H1 (cell line): ENCODE results near the gene GALNTL6. TPM values are rescaled to one million over a fixed set of nuclear protein-coding genes. Genes with fewer than 3 reads are reported as not detected.

Experiments
- CTCF ChIA-PET: fragments of 300-600 bp; sonication (Branson Sonifier 250); formaldehyde crosslinking; loops from one replicate; lab custom pipeline; 2021; ENCODE audit not compliant: partially characterized antibody; lab: Charles Lee
- POLR2A ChIA-PET: fragments of 300-600 bp; sonication (Branson Sonifier 250); formaldehyde crosslinking; loops from one replicate; lab custom pipeline; 2021; ENCODE audit warnings: inconsistent platforms; ENCODE audit not compliant: partially characterized antibody; lab: Charles Lee
- DNase-seq, 2 experiments: peaks; one replicate each; pipeline versions ENCODE4 v3.0.0 to v3.0.0-alpha.2; 2010 to 2022; ENCODE audit warnings: low spot score in 2 of 2, low read depth in 1 of 2, mixed read lengths in 1 of 2
- FAIRE-seq: peaks from 2 replicates; lab custom pipeline; 2011; peaks lifted over from hg19 to GRCh38; lab: Jason Lieb, UNC
- H2AFZ ChIP-seq: 2 replicates; pipeline ENCODE4 v1.8.1; 2012; ENCODE audit warnings: low read length, inconsistent platforms
- H2AK5ac ChIP-seq: 2 replicates; pipeline ENCODE4 v1.6.1; 2013; ENCODE audit warnings: low read depth, low read length
- H2BK120ac ChIP-seq: replicated peaks from 2 replicates; pipeline ENCODE3; 2013; ENCODE audit warnings: low read depth, low read length, inconsistent platforms
- H2BK12ac ChIP-seq: 2 replicates; pipeline ENCODE4 v1.6.1; 2013; ENCODE audit warnings: low read depth, low read length
- H2BK15ac ChIP-seq: 2 replicates; pipeline ENCODE4 v1.6.1; 2013; ENCODE audit warnings: low read length
- H2BK20ac ChIP-seq: 2 replicates; pipeline ENCODE4 v1.6.1; 2013; ENCODE audit warnings: low read length
- H2BK5ac ChIP-seq: 2 replicates; pipeline ENCODE4 v1.6.1; 2013; ENCODE audit warnings: low read depth, low read length
- H3K14ac ChIP-seq: 2 replicates; pipeline ENCODE4 v1.6.1; 2013; ENCODE audit warnings: inconsistent platforms; ENCODE audit not compliant: insufficient read length
- H3K18ac ChIP-seq: 2 replicates; pipeline ENCODE4 v1.6.1; 2013; ENCODE audit warnings: low read length; ENCODE audit errors: extremely low read depth
- H3K23ac ChIP-seq: 2 replicates; pipeline ENCODE4 v1.6.1; 2013; ENCODE audit warnings: inconsistent platforms; ENCODE audit not compliant: insufficient read length
- H3K23me2 ChIP-seq: 2 replicates; pipeline ENCODE4 v1.6.1; 2013; ENCODE audit warnings: low read depth, low read length
- H3K27ac ChIP-seq: 2 replicates; pipeline ENCODE4 v1.6.1; 2011; ENCODE audit warnings: low read depth, low read length, inconsistent platforms
- H3K27me3 ChIP-seq, 4 experiments: replicated peaks in 1 of 4; 1 replicate in 1 of 4; 2 replicates in 3 of 4; pipeline versions ENCODE4 v1.6.1 to v1.8.1; 2011 to 2013; ENCODE audit warnings: low read length in 3 of 4, mild to moderate bottlenecking in 3 of 4, inconsistent platforms in 2 of 4, mixed read lengths in 2 of 4, moderate library complexity in 1 of 4; ENCODE audit not compliant: control insufficient read depth in 3 of 4, insufficient read depth in 3 of 4; ENCODE audit errors: extremely low read depth in 1 of 4
- H3K36me3 ChIP-seq, 4 experiments: 2 replicates each; pipeline versions ENCODE4 v1.6.1 to v1.8.1; 2011 to 2013; ENCODE audit warnings: mild to moderate bottlenecking in 4 of 4, low read length in 3 of 4, moderate library complexity in 2 of 4, control low read depth in 1 of 4, inconsistent platforms in 1 of 4; ENCODE audit not compliant: insufficient read depth in 4 of 4, control insufficient read depth in 2 of 4
- H3K4ac ChIP-seq: replicated peaks from 2 replicates; pipeline ENCODE3; 2013; ENCODE audit warnings: low read length, low read depth, mixed read lengths, inconsistent platforms; ENCODE audit not compliant: insufficient read length
- H3K4me1 ChIP-seq, 4 experiments: replicated peaks in 1 of 4; 1 replicate in 1 of 4; 2 replicates in 3 of 4; pipeline versions ENCODE4 v1.6.1 to v1.8.1; 2011 to 2013; ENCODE audit warnings: low read length in 3 of 4, inconsistent platforms in 2 of 4, mixed read lengths in 1 of 4; ENCODE audit not compliant: insufficient read depth in 4 of 4, control insufficient read depth in 3 of 4
- H3K4me2 ChIP-seq, 2 experiments: 2 replicates each; pipeline versions ENCODE4 v1.6.1 to v1.8.1; 2011 to 2013; ENCODE audit warnings: low read depth in 2 of 2, low read length in 2 of 2, control low read depth in 1 of 2, inconsistent platforms in 1 of 2, mild to moderate bottlenecking in 1 of 2; ENCODE audit not compliant: insufficient read depth in 1 of 2
- H3K4me3 ChIP-seq, 4 experiments: fragments of 200-600, 300-600 bp in 1 of 4; sonication (generic), shearing (Covaris generic), sonication (Bioruptor Twin) in 1 of 4; 2 replicates each; pipeline versions ENCODE4 v1.5.1 to v1.8.1; 2011 to 2016; ENCODE audit warnings: low read length in 4 of 4, low read depth in 3 of 4, control low read depth in 2 of 4, inconsistent platforms in 2 of 4, mild to moderate bottlenecking in 2 of 4, mixed read lengths in 1 of 4, moderate library complexity in 1 of 4; ENCODE audit not compliant: insufficient read depth in 2 of 4; ENCODE audit errors: extremely low read depth in 1 of 4
- H3K56ac ChIP-seq: replicated peaks from 2 replicates; pipeline ENCODE3; 2013; ENCODE audit warnings: low read depth, mild to moderate bottlenecking, mixed read lengths, low read length, inconsistent platforms; ENCODE audit not compliant: insufficient read length
- H3K79me1 ChIP-seq: 2 replicates; pipeline ENCODE4 v1.6.1; 2013; ENCODE audit warnings: low read depth, low read length, control low read depth
- H3K79me2 ChIP-seq, 2 experiments: 2 replicates each; pipeline versions ENCODE4 v1.6.1 to v1.8.1; 2012 to 2013; ENCODE audit warnings: low read length in 2 of 2, mild to moderate bottlenecking in 2 of 2, inconsistent platforms in 1 of 2; ENCODE audit not compliant: insufficient read depth in 2 of 2, control insufficient read depth in 1 of 2
- H3K9ac ChIP-seq, 4 experiments: replicated peaks in 1 of 4; 1 replicate in 1 of 4; 2 replicates in 3 of 4; pipeline versions ENCODE4 v1.6.1 to v1.8.1; 2011 to 2013; ENCODE audit warnings: low read depth in 3 of 4, low read length in 3 of 4, control low read depth in 2 of 4, mild to moderate bottlenecking in 2 of 4, moderate library complexity in 2 of 4, inconsistent platforms in 1 of 4; ENCODE audit errors: extremely low read depth in 1 of 4
- H3K9me3 ChIP-seq, 2 experiments: 2 replicates each; pipeline versions ENCODE4 v1.6.1 to v1.8.1; 2012 to 2013; ENCODE audit warnings: mild to moderate bottlenecking in 2 of 2, moderate library complexity in 2 of 2, control low read depth in 1 of 2, inconsistent platforms in 1 of 2, low read depth in 1 of 2, low read length in 1 of 2, mixed read lengths in 1 of 2; ENCODE audit not compliant: insufficient read depth in 2 of 2
- H4K20me1 ChIP-seq, 2 experiments: replicated peaks in 1 of 2; 2 replicates each; pipeline versions ENCODE3 to v1.8.1; 2011 to 2013; ENCODE audit warnings: inconsistent platforms in 2 of 2, low read length in 2 of 2, mild to moderate bottlenecking in 1 of 2; ENCODE audit not compliant: insufficient read depth in 2 of 2, control insufficient read depth in 1 of 2
- H4K5ac ChIP-seq: 2 replicates; pipeline ENCODE4 v1.6.1; 2013; ENCODE audit warnings: low read length, low read depth, mixed read lengths, inconsistent platforms; ENCODE audit not compliant: insufficient read length
- H4K8ac ChIP-seq: 2 replicates; pipeline ENCODE4 v1.8.0; 2013; ENCODE audit warnings: mild to moderate bottlenecking, moderate library complexity, low read length, inconsistent platforms; ENCODE audit not compliant: insufficient read depth; ENCODE audit errors: extremely low read depth
- H4K91ac ChIP-seq: replicated peaks from 2 replicates; pipeline ENCODE3; 2013; ENCODE audit warnings: low read length, mixed read lengths, inconsistent platforms; ENCODE audit not compliant: insufficient read length
- EZH2 ChIP-seq: fragments of 200-600 bp; sonication (generic); IDR thresholded peaks from 2 replicates; pipeline ENCODE4 v1.7.1; 2012; ENCODE audit warnings: low read depth, mild to moderate bottlenecking, moderate library complexity, low read length, inconsistent platforms; ENCODE audit not compliant: severe bottlenecking
- JUND ChIP-seq: IDR thresholded peaks from 2 replicates; pipeline ENCODE4 v1.6.1; 2011; ENCODE audit warnings: mild to moderate bottlenecking, improper control_type of control experiment, low read length
- WGBS, 2 experiments: shearing (Covaris generic) in 1 of 2; methylation state at CpG; one replicate each; pipeline versions ENCODE4 v1.1.6 to v1.1.7; 2013 to 2015; ENCODE audit warnings: low lambda C conversion rate in 2 of 2, mixed read lengths in 2 of 2, inconsistent platforms in 1 of 2, low coverage in 1 of 2, missing lambda C conversion rate in 1 of 2; ENCODE audit not compliant: insufficient replicate concordance in 2 of 2, insufficient coverage in 1 of 2, insufficient read length in 1 of 2; ENCODE audit errors: extremely low coverage in 1 of 2, missing lambda C conversion rate in 1 of 2; 5-methylcytosine and 5-hydroxymethylcytosine counted together
- polyA plus RNA-seq, 7 experiments: library from polyadenylated mRNA; depleted of rRNA in 3 of 7; stranded (reverse) in 5 of 7; unstranded in 2 of 7; fragments of >200 nt in 5 of 7; fragments of 200-250 nt in 2 of 7; gene quantifications; 1 replicate in 5 of 7; 2 replicates in 1 of 7; 4 replicates in 1 of 7; pipeline versions ENCODE4 v1.2.1 to v1.2.3, GENCODE V29; 2011 to 2013; ENCODE audit warnings: missing spikeins in 2 of 7, mixed read lengths in 2 of 7
- total RNA-seq: library from RNA; stranded (reverse); fragmentation: NEBNext Ultra II Directional; extraction: Animal tissue kit (Norgen Biotek cat#: 25700); gene quantifications from 2 replicates; pipeline ENCODE4 v1.2.1, GENCODE V29; 2021

The GALNTL6 gene
- total and polyA plus RNA-seq, 2 of the 8 experiments (the other 6 are each of a cell fraction or from before 2014, with no cell fraction given) = 0.03 to 0.32 TPM

DNA sequence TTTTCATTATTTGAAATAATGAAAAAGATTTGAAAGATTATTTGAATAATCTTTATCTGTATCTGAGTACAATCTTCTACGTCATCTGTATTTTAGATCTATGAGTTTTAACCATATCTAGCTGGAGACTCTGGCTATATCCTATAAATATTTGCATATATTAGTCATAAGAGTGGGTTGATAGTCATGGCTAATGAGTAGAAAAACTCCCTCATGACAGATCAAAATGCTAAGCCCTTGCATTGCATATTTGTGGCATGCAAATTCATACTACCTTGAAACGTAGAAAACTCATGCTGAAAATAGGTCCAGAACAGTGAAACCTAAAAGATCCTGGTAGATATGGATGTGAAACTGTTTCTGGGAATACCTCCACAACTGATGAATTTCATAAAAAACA is 291.3 kb downstream of the GALNTL6 start:
- Histone ChIP-seq H2BK5ac (no peak overlapping the region), H4K91ac (no peak overlapping the region), H3K79me2 (no peaks in the 10 kb centered on the region), H3K36me3 (no peaks in the 10 kb centered on the region), H4K5ac (no peak overlapping the region), H3K23ac (no peak overlapping the region), H3K27me3 (no peaks in the 10 kb centered on the region), H3K14ac (no peak overlapping the region), H3K18ac (no peak overlapping the region), H4K20me1 (no peaks in the 10 kb centered on the region), H3K79me1 (no peaks in the 10 kb centered on the region), H2AK5ac (no peak overlapping the region), H2BK20ac (no peak overlapping the region), H3K27ac (no peak overlapping the region), H2BK120ac (no peak overlapping the region), H3K23me2 (no peaks in the 10 kb centered on the region), H3K9me3 (no peaks in the 10 kb centered on the region), H3K4ac (no peak overlapping the region), H2AFZ (no peak overlapping the region), H4K8ac (no peak overlapping the region), H3K56ac (no peak overlapping the region), H3K9ac (no peak overlapping the region), H2BK15ac (no peak overlapping the region), H3K4me2 (no peak overlapping the region), H3K4me1 (no peaks in the 10 kb centered on the region), H2BK12ac (no peak overlapping the region), H3K4me3 (no peak overlapping the region)
- ChIA-PET CTCF (no interaction called here), POLR2A (no interaction called here)
- WGBS, 2 experiments = 93% methylated on average over 2 of the region's 2 CpGs; no CpG with 5 or more reads in 1 of the 2 experiments
- DNase-seq (no peak), FAIRE-seq (no peak)
- TF ChIP-seq JUND (no peak), EZH2 (no peak)
